HG03378 (cell line): ENCODE measurements around the gene ASPM.

Experiments
- ATAC-seq: cut with Tn5 transposase; IDR thresholded peaks from one replicate; pipeline ENCODE4 v1.9.1; 2021; ENCODE audit warnings: mild to moderate bottlenecking, moderate library complexity; ENCODE audit not compliant: unreplicated experiment

The ASPM gene

GRCh38 chr1:197146101-197147095 lies at the start of gene ASPM:
Gene ASPM (minus strand): TSS chr1:197146669. CDS start chr1:197146437, 232 bp downstream.
- ATAC-seq, result peak; percentile 97

GRCh38 chr1:197195100-197195499 lies 48.6 kb upstream of the ASPM start:
- ATAC-seq, result no peak

- no peak for ATAC-seq
Measured at GRCh38 chr1:197184190-197184589, 37.7 kb upstream of the ASPM start.

GRCh38 chr1:197183195-197183748 lies 36.8 kb upstream of the ASPM start:
- ATAC-seq, result no peak

- ATAC-seq, result no peak
Measured at GRCh38 chr1:197182716-197183115, 36.2 kb upstream of the ASPM start.

- ATAC-seq, result peak; percentile 41
Measured at GRCh38 chr1:197181982-197182381, 35.5 kb upstream of the ASPM start.

- ATAC-seq, result peak; percentile 58
Measured at GRCh38 chr1:197180252-197180878, 33.9 kb upstream of the ASPM start.

- ATAC-seq, result peak; percentile 77
Measured at GRCh38 chr1:197178998-197179397, 32.5 kb upstream of the ASPM start.

GRCh38 chr1:197174818-197175217 lies 28.3 kb upstream of the ASPM start:
- ATAC-seq, result no peak

GRCh38 chr1:197173571-197174507 lies 27.4 kb upstream of the ASPM start:
- ATAC-seq, result no peak

- no peak for ATAC-seq
Measured at GRCh38 chr1:197171531-197171930, 25.1 kb upstream of the ASPM start.

GRCh38 chr1:197170538-197170937 lies 24.1 kb upstream of the ASPM start:
- no peak for ATAC-seq

GRCh38 chr1:197159461-197159860 lies 13.0 kb upstream of the ASPM start:
- no peak for ATAC-seq

- ATAC-seq, result no peak
Measured at GRCh38 chr1:197156692-197157091, 10.2 kb upstream of the ASPM start.

- ATAC-seq, result no peak
Measured at GRCh38 chr1:197152662-197153061, 6.2 kb upstream of the ASPM start.

GRCh38 chr1:197151185-197151584 lies 4.7 kb upstream of the ASPM start:
- ATAC-seq, result no peak

GRCh38 chr1:197150336-197151005 lies 4.0 kb upstream of the ASPM start:
- ATAC-seq, result no peak

GRCh38 chr1:197149340-197149739 lies 2.9 kb upstream of the ASPM start:
- no peak for ATAC-seq

- ATAC-seq, result no peak
Measured at GRCh38 chr1:197145446-197146024, 934 bp downstream of the ASPM start.
